Thyroid gland (tissue), 4 donors: Measurements from ENCODE around the gene RYR3. TPM values are rescaled to one million over a fixed set of nuclear protein-coding genes. Genes with fewer than 3 reads are reported as not detected.

ENCODE experiments used
- DNase-seq, 2 donors: peaks; one replicate each; pipeline ENCODE4 v3.0.0-alpha.2; 2019
- H3K27ac ChIP-seq, 3 donors: fragments of 200-600 bp; sonication (generic); 1 replicate in 2 of 3; 2 replicates in 1 of 3; pipeline ENCODE4 v1.5.1; 2016 to 2019; ENCODE audit warnings: mild to moderate bottlenecking in 1 of 3, moderate library complexity in 1 of 3
- H3K27me3 ChIP-seq: fragments of 200-600 bp; sonication (generic); one replicate; pipeline ENCODE4 v1.5.1; 2019
- H3K36me3 ChIP-seq, 2 donors: fragments of 200-600 bp; sonication (generic); one replicate each; pipeline ENCODE4 v1.5.1; 2016 to 2019
- H3K4me1 ChIP-seq, 2 donors: fragments of 200-600 bp; sonication (generic); one replicate each; pipeline ENCODE4 v1.5.1; 2017 to 2019
- H3K4me3 ChIP-seq, 3 donors: fragments of 200-600 bp; sonication (generic); replicated peaks in 1 of 3; 1 replicate in 2 of 3; 2 replicates in 1 of 3; pipeline ENCODE4 v1.5.1; 2016; ENCODE audit warnings: mild to moderate bottlenecking in 1 of 3
- H3K9me3 ChIP-seq: fragments of 200-600 bp; sonication (generic); one replicate; pipeline ENCODE4 v1.5.1; 2017
- POLR2A ChIP-seq, 2 donors: fragments of 450-650 bp; IDR thresholded peaks; one replicate each; pipeline ENCODE4 v1.6.1; 2017; ENCODE audit warnings: antibody characterized with exemption in 2 of 2, mild to moderate bottlenecking in 2 of 2, moderate library complexity in 1 of 2
- WGBS, 2 donors: methylation state at CpG; one replicate each; pipeline ENCODE4 v1.1.5; 2017; 5-methylcytosine and 5-hydroxymethylcytosine counted together
- intact Hi-C: fragments of 100-400 bp; cut with DNase I; formaldehyde crosslinking; loops from one replicate; pipeline ENCODE4 v1.15.1; 2023
- total RNA-seq, 4 donors: library from RNA; depleted of rRNA; stranded (reverse); fragments of >200 nt; gene quantifications; one replicate each; pipeline ENCODE4 v1.2.3, GENCODE V29; 2016
- TF ChIP-seq, protein P1 (sequence below), 6 experiments: fragments of 200-600 bp in 3 of 6; fragments of 450-650 bp in 3 of 6; sonication (generic) in 3 of 6; IDR thresholded peaks; one replicate each; pipeline ENCODE4 v1.5.1; 2016 to 2019; ENCODE audit warnings: antibody characterized with exemption in 6 of 6, mild to moderate bottlenecking in 2 of 6, inconsistent platforms in 1 of 6, moderate library complexity in 1 of 6

The RYR3 gene
- total RNA-seq, 4 donors from 2014 or later: 0.27 to 4.2 (median 0.34) TPM

DNA sequence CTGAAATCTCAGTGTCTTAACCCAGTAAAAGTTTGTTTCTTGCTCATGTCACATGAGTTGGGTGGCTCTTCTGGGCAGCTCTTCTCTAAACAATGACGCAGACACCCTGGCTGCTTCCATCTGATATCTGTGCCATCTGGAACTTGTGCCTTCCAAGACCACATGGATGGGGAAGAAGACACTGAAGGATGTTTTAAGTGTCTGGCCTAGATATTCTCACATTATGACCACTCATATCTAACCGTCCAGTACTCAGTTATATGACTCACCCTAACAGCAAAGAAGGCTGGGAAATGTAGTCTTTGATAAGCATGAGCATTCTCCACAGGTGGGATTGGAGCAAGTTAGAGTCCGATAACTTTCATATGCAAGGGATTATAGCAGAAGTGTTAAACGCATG, 66.4 kb downstream of the RYR3 start:
- Histone ChIP-seq H3K36me3 (no peaks in the 10 kb centered on the region), H3K9me3 (no peaks in the 10 kb centered on the region), H3K27ac (no peak overlapping the region), H3K4me3 (no peak overlapping the region), H3K4me1 (no peaks in the 10 kb centered on the region), H3K27me3 (no peaks in the 10 kb centered on the region)
- no peak for DNase-seq
- 85 to 93% methylated on average over 4 of the region's 4 CpGs for WGBS, 2 donors
- TF ChIP-seq, protein P1, sequence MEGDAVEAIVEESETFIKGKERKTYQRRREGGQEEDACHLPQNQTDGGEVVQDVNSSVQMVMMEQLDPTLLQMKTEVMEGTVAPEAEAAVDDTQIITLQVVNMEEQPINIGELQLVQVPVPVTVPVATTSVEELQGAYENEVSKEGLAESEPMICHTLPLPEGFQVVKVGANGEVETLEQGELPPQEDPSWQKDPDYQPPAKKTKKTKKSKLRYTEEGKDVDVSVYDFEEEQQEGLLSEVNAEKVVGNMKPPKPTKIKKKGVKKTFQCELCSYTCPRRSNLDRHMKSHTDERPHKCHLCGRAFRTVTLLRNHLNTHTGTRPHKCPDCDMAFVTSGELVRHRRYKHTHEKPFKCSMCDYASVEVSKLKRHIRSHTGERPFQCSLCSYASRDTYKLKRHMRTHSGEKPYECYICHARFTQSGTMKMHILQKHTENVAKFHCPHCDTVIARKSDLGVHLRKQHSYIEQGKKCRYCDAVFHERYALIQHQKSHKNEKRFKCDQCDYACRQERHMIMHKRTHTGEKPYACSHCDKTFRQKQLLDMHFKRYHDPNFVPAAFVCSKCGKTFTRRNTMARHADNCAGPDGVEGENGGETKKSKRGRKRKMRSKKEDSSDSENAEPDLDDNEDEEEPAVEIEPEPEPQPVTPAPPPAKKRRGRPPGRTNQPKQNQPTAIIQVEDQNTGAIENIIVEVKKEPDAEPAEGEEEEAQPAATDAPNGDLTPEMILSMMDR (IDR thresholded peaks at IDR 0.05): no peak
- TF ChIP-seq POLR2A (IDR thresholded peaks at IDR 0.05): no peak
- intact Hi-C loops: no loop called here

DNA sequence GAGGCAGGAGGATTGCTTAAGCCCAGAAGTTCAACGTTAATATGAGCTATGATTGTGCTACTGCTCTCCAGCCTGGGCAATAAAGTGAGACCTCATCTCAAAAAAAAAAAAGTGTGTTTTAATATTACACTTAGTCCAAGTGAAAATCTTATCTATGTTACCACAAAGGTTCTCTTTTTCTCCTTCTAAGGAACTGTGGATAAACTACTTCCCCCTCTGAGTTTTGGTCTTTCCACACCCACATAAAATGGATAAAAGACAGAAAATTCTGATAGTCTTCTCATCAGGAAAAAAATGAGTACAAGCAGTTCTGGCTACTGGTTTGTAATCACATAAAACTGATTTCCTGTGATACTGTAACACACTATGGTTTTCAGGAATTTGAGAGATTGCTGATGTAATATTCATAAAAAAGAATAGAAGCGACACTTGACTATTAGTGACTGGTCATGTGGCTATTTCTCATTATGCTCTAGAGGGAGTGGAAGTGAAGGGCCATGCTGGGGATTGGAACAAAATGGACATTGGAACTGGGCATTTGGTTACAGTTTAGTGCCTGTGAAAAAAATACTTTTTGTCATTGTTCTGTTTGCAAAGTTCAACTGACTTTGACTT, 68.2 kb downstream of the RYR3 start:
- intact Hi-C loops: no loop called here
- DNase-seq: no peak
- no peak overlapping the region for H3K4me3 ChIP-seq
- TF ChIP-seq, protein P1 (IDR thresholded peaks at IDR 0.05): no peak
- no peak for TF ChIP-seq POLR2A (IDR thresholded peaks at IDR 0.05)
- WGBS, 2 donors: 84 to 92% methylated on average over 2 of the region's 2 CpGs
- H3K27me3 ChIP-seq: no peaks in the 10 kb centered on the region
- no peaks in the 10 kb centered on the region for H3K9me3 ChIP-seq
- no peak overlapping the region for H3K27ac ChIP-seq
- no peaks in the 10 kb centered on the region for H3K36me3 ChIP-seq
- no peaks in the 10 kb centered on the region for H3K4me1 ChIP-seq

DNA sequence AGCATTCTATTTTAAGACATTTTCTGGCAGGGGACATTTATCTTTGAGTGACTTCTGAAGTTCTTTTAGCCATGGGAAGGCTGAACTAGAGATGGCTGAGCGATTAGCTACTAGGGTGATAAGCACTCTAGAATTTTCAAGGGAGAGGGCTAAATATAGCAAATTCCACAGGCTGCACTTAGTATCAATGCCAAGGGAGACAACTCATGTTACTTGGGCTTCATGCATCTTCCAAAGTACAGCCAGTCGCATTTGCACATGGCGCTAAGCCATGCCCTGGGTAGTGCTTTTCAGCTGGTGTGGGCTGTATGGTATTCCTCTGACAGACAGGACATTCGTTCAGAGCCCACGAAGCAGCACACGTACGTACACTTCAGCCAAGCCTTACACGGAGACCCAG, 69.6 kb downstream of the RYR3 start:
- H3K27me3 ChIP-seq: no peaks in the 10 kb centered on the region
- H3K4me1 ChIP-seq: no peaks in the 10 kb centered on the region
- no peak overlapping the region for H3K27ac ChIP-seq
- intact Hi-C loops: no loop called here
- WGBS, 2 donors: 87 to 94% methylated on average over 8 of the region's 8 CpGs
- no peak for DNase-seq
- no peak for TF ChIP-seq POLR2A (IDR thresholded peaks at IDR 0.05)
- TF ChIP-seq, protein P1 (IDR thresholded peaks at IDR 0.05): no peak
- no peaks in the 10 kb centered on the region for H3K9me3 ChIP-seq
- no peak overlapping the region for H3K4me3 ChIP-seq
- no peaks in the 10 kb centered on the region for H3K36me3 ChIP-seq

DNA sequence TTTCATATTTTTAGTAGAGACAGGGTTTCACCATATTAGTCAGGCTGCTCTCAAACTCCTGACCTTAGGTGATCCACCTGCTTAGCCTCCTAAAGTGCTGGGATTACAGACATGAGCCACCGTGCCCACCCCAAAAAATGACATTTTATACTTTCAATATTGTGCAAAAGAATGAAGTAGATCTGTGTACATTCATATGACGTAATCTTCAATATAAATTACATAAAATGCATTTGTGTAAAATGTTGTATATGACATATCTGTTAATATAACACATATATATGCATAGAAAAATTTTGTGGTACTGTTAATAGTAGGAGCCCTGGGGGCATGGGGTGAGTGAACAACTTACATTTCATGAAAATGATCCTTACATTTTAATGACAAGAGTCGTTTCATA, 71.7 kb downstream of the RYR3 start:
- Histone ChIP-seq H3K4me3 (no peak overlapping the region), H3K4me1 (no peaks in the 10 kb centered on the region), H3K36me3 (no peaks in the 10 kb centered on the region), H3K27me3 (no peaks in the 10 kb centered on the region), H3K9me3 (no peaks in the 10 kb centered on the region), H3K27ac (no peak overlapping the region)
- whole genome bisulfite sequencing, 2 donors: 89 to 95% methylated on average over 3 of the region's 3 CpGs
- no peak for DNase-seq
- intact Hi-C loops: no loop called here
- TF ChIP-seq, protein P1 (IDR thresholded peaks at IDR 0.05): no peak
- no peak for TF ChIP-seq POLR2A (IDR thresholded peaks at IDR 0.05)

DNA sequence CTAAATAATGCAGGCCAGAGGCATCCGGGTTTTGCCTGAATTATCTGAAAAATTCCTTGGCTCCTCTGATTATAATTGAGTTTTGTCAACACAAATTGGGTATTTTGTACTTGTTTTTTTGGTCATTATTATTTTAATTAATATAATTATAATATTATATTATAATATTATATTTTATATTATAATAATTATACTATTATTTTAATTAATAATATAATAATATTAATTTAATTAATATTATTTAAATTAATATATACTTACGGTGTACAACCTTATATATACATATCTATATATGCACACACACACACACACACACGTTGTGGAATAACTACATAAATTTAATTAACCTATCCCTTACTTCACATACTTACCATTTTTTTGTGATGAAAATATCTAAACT, 73.5 kb downstream of the RYR3 start:
- Histone ChIP-seq H3K27me3 (no peaks in the 10 kb centered on the region), H3K4me3 (no peak overlapping the region), H3K27ac (no peak overlapping the region), H3K9me3 (no peaks in the 10 kb centered on the region), H3K4me1 (no peaks in the 10 kb centered on the region), H3K36me3 (no peaks in the 10 kb centered on the region)
- DNase-seq: no peak
- TF ChIP-seq POLR2A (IDR thresholded peaks at IDR 0.05): no peak
- TF ChIP-seq, protein P1 (IDR thresholded peaks at IDR 0.05): no peak
- intact Hi-C loops: no loop called here
- 87 to 92% methylated on average over 3 of the region's 3 CpGs for WGBS, 2 donors
